K562 (cell line): ENCODE measurements around the gene ARHGAP9. TPM values are rescaled to one million over a fixed set of nuclear protein-coding genes. Genes with fewer than 3 reads are reported as not detected.

ENCODE experiments used
- ATAC-seq: fragments of 200-7000 bp; cut with Tn5 transposase; 3 replicates; pipeline ENCODE4 v1.9.1; 2020; ENCODE audit warnings: moderate library complexity
- BruUV-seq: library from RNA; stranded (reverse); fragments of 400-500 nt; replicated peaks from 2 replicates; lab custom pipeline; 2021; lab: Mats Ljungman, UMichigan
- CTCF ChIA-PET: fragments of 300-600 bp; formaldehyde crosslinking; extraction: SDS; loops from one replicate; lab custom pipeline; 2021; ENCODE audit warnings: low intra/inter-chr PET ratio; lab: Yijun Ruan, JAX
- POLR2A ChIA-PET: fragments of 300-600, 350-650 bp; sonication (Branson Sonifier 250); formaldehyde crosslinking; extraction: SDS; loops from one replicate; lab custom pipeline; 2021; ENCODE audit warnings: antibody characterized with exemption, inconsistent platforms; lab: Yijun Ruan, JAX
- DNase-seq, 4 experiments: peaks; one replicate each; pipeline versions ENCODE4 v3.0.0 to v3.0.0-alpha.2; 2011 to 2018; ENCODE audit warnings: low spot score in 3 of 4, mixed read lengths in 3 of 4; ENCODE audit errors: extremely low read depth in 1 of 4
- FAIRE-seq: peaks from 2 replicates; lab custom pipeline; 2011; peaks lifted over from hg19 to GRCh38; lab: Jason Lieb, UNC
- H2AFZ ChIP-seq: 2 replicates; pipeline ENCODE4 v1.6.0; 2011; ENCODE audit warnings: low read depth, low read length, control low read depth, inconsistent platforms
- H3K27ac ChIP-seq: fragments of 200-600 bp; 3 replicates; pipeline ENCODE4 v1.8.0; 2011; ENCODE audit warnings: low read depth, mild to moderate bottlenecking, control low read depth, inconsistent platforms, low read length, moderate library complexity, mixed read lengths; ENCODE audit errors: extremely low read depth
- H3K27me3 ChIP-seq, 2 experiments: fragments of 300-600 bp in 1 of 2; 2 replicates in 1 of 2; 3 replicates in 1 of 2; pipeline versions ENCODE4 v1.6.0 to v1.8.0; 2011; ENCODE audit warnings: inconsistent platforms in 2 of 2, low read length in 2 of 2, mild to moderate bottlenecking in 1 of 2, mixed read lengths in 1 of 2, moderate library complexity in 1 of 2; ENCODE audit not compliant: control insufficient read depth in 2 of 2, insufficient read depth in 2 of 2
- H3K36me3 ChIP-seq: fragments of 300-600 bp; 3 replicates; pipeline ENCODE4 v1.8.0; 2011; ENCODE audit warnings: mild to moderate bottlenecking, low read length, inconsistent platforms; ENCODE audit not compliant: control insufficient read depth, insufficient read depth
- H3K4me1 ChIP-seq, 2 experiments: fragments of 200-600 bp in 1 of 2; replicated peaks in 1 of 2; 2 replicates in 1 of 2; 3 replicates in 1 of 2; pipeline versions ENCODE4 v1.5.1 to v1.8.0; 2011; ENCODE audit warnings: inconsistent platforms in 2 of 2, low read length in 2 of 2, mild to moderate bottlenecking in 1 of 2, mixed read lengths in 1 of 2, moderate library complexity in 1 of 2; ENCODE audit not compliant: control insufficient read depth in 2 of 2, insufficient read depth in 2 of 2
- H3K4me2 ChIP-seq: 2 replicates; pipeline ENCODE4 v1.6.1; 2011; ENCODE audit warnings: low read length, control low read depth, inconsistent platforms, mixed read lengths; ENCODE audit not compliant: insufficient read depth
- H3K4me3 ChIP-seq: fragments of 200-600 bp; sonication (generic), shearing (Covaris generic); 2 replicates; pipeline ENCODE4 v1.5.1; 2016; ENCODE audit warnings: control low read depth, inconsistent platforms
- H3K79me2 ChIP-seq: fragments of 200-600 bp; 3 replicates; pipeline ENCODE4 v1.8.0; 2011; ENCODE audit warnings: low read length, inconsistent platforms; ENCODE audit not compliant: control insufficient read depth, insufficient read depth
- H3K9ac ChIP-seq, 2 experiments: 2 replicates each; pipeline versions ENCODE4 v1.6.0 to v1.6.1; 2011; ENCODE audit warnings: low read depth in 2 of 2, low read length in 2 of 2, control low read depth in 1 of 2, inconsistent platforms in 1 of 2, mild to moderate bottlenecking in 1 of 2, mixed read lengths in 1 of 2; ENCODE audit not compliant: insufficient read depth in 1 of 2
- H3K9me1 ChIP-seq: one replicate; pipeline ENCODE4 v1.6.0; 2011; ENCODE audit warnings: inconsistent platforms, mild to moderate bottlenecking, low read length, moderate library complexity; ENCODE audit not compliant: control insufficient read depth, insufficient read depth
- H3K9me3 ChIP-seq: replicated peaks from 2 replicates; pipeline ENCODE4 v1.5.1; 2011; ENCODE audit warnings: low read depth, low read length, inconsistent platforms; ENCODE audit not compliant: control insufficient read depth, insufficient read depth
- H4K20me1 ChIP-seq: replicated peaks from 2 replicates; pipeline ENCODE4 v1.6.1; 2011; ENCODE audit warnings: low read length, inconsistent platforms, mixed read lengths; ENCODE audit not compliant: control insufficient read depth, insufficient read depth
- CREBBP ChIP-seq: IDR thresholded peaks from one replicate; pipeline ENCODE4 v1.6.1; 2012; ENCODE audit warnings: low read depth, mild to moderate bottlenecking, control low read depth, inconsistent platforms, low read length
- DNMT1 ChIP-seq: fragments of 450-650 bp; IDR thresholded peaks from 2 replicates; pipeline ENCODE4 v1.6.1; 2016; ENCODE audit warnings: antibody characterized with exemption, mild to moderate bottlenecking
- EHMT2 ChIP-seq: fragments of 450-650 bp; IDR thresholded peaks from 2 replicates; pipeline ENCODE4 v1.6.1; 2018; ENCODE audit warnings: antibody characterized with exemption
- HDAC1 ChIP-seq, 2 experiments: fragments of 450-650 bp; IDR thresholded peaks; 2 replicates each; pipeline ENCODE4 v1.6.1; 2016 to 2017; ENCODE audit warnings: inconsistent platforms in 1 of 2, mild to moderate bottlenecking in 1 of 2, moderate library complexity in 1 of 2
- HDAC3 ChIP-seq: fragments of 450-650 bp; IDR thresholded peaks from 2 replicates; pipeline ENCODE4 v1.6.1; 2018; ENCODE audit warnings: borderline replicate concordance, mild to moderate bottlenecking, moderate library complexity; ENCODE audit not compliant: partially characterized antibody
- HMG20B ChIP-seq: fragments of 250-450 bp; sonication (Bioruptor Pico); IDR thresholded peaks from 2 replicates; pipeline ENCODE4 v1.5.0; 2021; ENCODE audit warnings: mild to moderate bottlenecking
- HNRNPH1 ChIP-seq: fragments of 200-400 bp; formaldehyde crosslinking; optimal IDR thresholded peaks from 2 replicates; pipeline ENCODE3; 2017; ENCODE audit warnings: low read depth, mild to moderate bottlenecking, low read length, moderate library complexity
- MCM7 ChIP-seq, 2 experiments: fragments of 450-650 bp; IDR thresholded peaks; 2 replicates each; pipeline ENCODE4 v1.6.1; 2016 to 2018
- POLR2AphosphoS2 ChIP-seq: IDR thresholded peaks from 2 replicates; pipeline ENCODE4 v1.6.1; 2012; ENCODE audit warnings: low read length, improper control_type of control experiment
- POLR2H ChIP-seq: IDR thresholded peaks from 2 replicates; pipeline ENCODE4 v1.6.1; 2016; ENCODE audit warnings: missing genetic modification characterization, low read depth, mild to moderate bottlenecking, control low read depth, missing compliant biosample characterization, moderate library complexity
- SAP30 ChIP-seq: fragments of 200-600 bp; sonication (generic); IDR thresholded peaks from 2 replicates; pipeline ENCODE4 v1.6.1; 2012; ENCODE audit warnings: borderline replicate concordance, low read depth, mild to moderate bottlenecking, moderate library complexity, low read length, control low read depth, inconsistent platforms; ENCODE audit not compliant: insufficient read depth, poor library complexity, severe bottlenecking
- SFPQ ChIP-seq: fragments of 200-400 bp; formaldehyde crosslinking; IDR thresholded peaks from 2 replicates; pipeline ENCODE4 v1.6.1; 2017; ENCODE audit warnings: mild to moderate bottlenecking, low read depth, low read length, moderate library complexity
- THAP12 ChIP-seq: fragments of 250-450 bp; sonication (Bioruptor Pico); IDR thresholded peaks from 2 replicates; pipeline ENCODE4 v1.9.0; 2021; ENCODE audit warnings: mild to moderate bottlenecking, inconsistent platforms
- TOE1 ChIP-seq, 2 experiments: fragments of 450-650 bp in 1 of 2; sonication (generic) in 1 of 2; formaldehyde crosslinking in 1 of 2; IDR thresholded peaks; 2 replicates each; pipeline versions ENCODE4 v1.7.1 to v1.8.0; 2016 to 2022; ENCODE audit warnings: borderline replicate concordance in 2 of 2, mild to moderate bottlenecking in 2 of 2, antibody characterized with exemption in 1 of 2, inconsistent platforms in 1 of 2, low read depth in 1 of 2, missing genetic modification reagents in 1 of 2, moderate library complexity in 1 of 2
- ZC3H8 ChIP-seq: fragments of 450-650 bp; IDR thresholded peaks from 2 replicates; pipeline ENCODE4 v1.6.1; 2017
- ZNF696 ChIP-seq: fragments of 250-450 bp; sonication (Bioruptor Pico); conservative IDR thresholded peaks from 2 replicates; pipeline ENCODE4 v1.4.0; 2020; ENCODE audit warnings: mild to moderate bottlenecking, moderate library complexity
- WGBS: fragments of 100-300 bp; shearing (Covaris generic); methylation state at CpG from one replicate; pipeline ENCODE4 v1.1.6; 2016; ENCODE audit warnings: low coverage, mixed read lengths; ENCODE audit not compliant: insufficient coverage; ENCODE audit errors: missing lambda C conversion rate; 5-methylcytosine and 5-hydroxymethylcytosine counted together
- in situ Hi-C: fragments of 300-500 bp; cut with MboI; formaldehyde crosslinking; loops from 4 replicates; pipeline ENCODE4 v1.15.0; 2018; ENCODE audit warnings: inconsistent platforms, mixed read lengths
- intact Hi-C: fragments of 100-400 bp; cut with micrococcal nuclease; formaldehyde crosslinking; loops from 2 replicates; pipeline ENCODE4 v1.14.2; 2022
- polyA plus RNA-seq, 8 experiments: library from polyadenylated mRNA; depleted of rRNA in 4 of 8; stranded (reverse) in 5 of 8; unstranded in 3 of 8; fragments of >200 nt; fragmentation: Nextera tagmentation in 2 of 8; fragmentation: Illumina TruSeq in 1 of 8; extraction: Ambion mirVana in 2 of 8; extraction: Trizol in 1 of 8; gene quantifications; 2 replicates each; pipeline versions ENCODE4 v1.2.1 to v1.2.3, GENCODE V29; 2011 to 2014; ENCODE audit warnings: inconsistent platforms in 1 of 8, missing spikeins in 1 of 8
- total RNA-seq, 7 experiments: library from RNA; depleted of rRNA in 6 of 7; stranded (reverse); fragments of >200 nt in 6 of 7; fragmentation: Illumina TruSeq in 2 of 7; extraction: Trizol in 2 of 7; gene quantifications; 2 replicates each; pipeline versions ENCODE4 v1.2.1 to v1.2.3, GENCODE V29; 2011 to 2021; ENCODE audit warnings: low replicate concordance in 1 of 7
- TF ChIP-seq, protein P1 (sequence below): IDR thresholded peaks from 2 replicates; pipeline ENCODE4 v1.6.1; 2014; ENCODE audit warnings: antibody characterized with exemption

The ARHGAP9 gene
- total and polyA plus RNA-seq, 9 of the 15 experiments (the other 6 are each of a cell fraction or from before 2014, with no cell fraction given) = 1.5 to 10.2 (median 5.1) TPM

DNA sequence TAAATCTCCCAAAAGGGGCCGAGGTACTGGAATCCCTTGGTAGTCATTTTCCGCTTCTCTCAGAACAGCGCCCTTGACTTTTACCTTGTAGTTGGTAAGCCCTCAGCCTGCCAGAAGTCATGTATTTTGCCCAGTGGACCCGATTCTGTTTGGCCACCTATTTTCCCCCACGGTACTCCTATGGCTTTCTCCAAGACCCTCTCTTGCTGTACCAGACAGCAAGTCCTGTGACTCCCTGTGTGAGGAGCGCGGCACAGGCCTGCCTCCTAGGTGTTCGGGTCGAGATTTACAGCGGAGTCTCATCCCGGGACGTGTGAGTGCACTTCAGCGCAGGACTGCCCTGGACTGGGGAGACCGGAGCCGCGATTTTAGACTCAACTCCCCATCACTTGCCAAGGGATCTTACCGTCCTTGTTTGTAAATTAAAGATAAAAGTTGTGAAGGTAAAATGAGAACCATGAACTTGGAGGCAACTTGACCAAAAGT lies 41.9 kb upstream of the ARHGAP9 start:
- Histone ChIP-seq H3K4me2 (peak overlapping the region; percentile 80), H3K9me3 (no peaks in the 10 kb centered on the region), H3K27ac (peak overlapping the region; percentile 97), H2AFZ (peak overlapping the region; percentile 93), H3K36me3 (peaks cover 60% of the 10 kb centered on the region), H3K4me3 (peak overlapping the region; percentile 77), H3K9ac (peak overlapping the region; percentile 87 to 97), H3K9me1 (peaks cover 7% of the 10 kb centered on the region), H3K79me2 (peaks cover 64% of the 10 kb centered on the region), H4K20me1 (peaks cover 36% of the 10 kb centered on the region), H3K27me3 (no peaks in the 10 kb centered on the region), H3K4me1 (peaks cover 46 to 49% of the 10 kb centered on the region in 2 experiments)
- peak in 1 of 4 experiments; percentile 80 for DNase-seq
- intact Hi-C loops = loop anchor here (1.0 to 5.0 kb wide), 7 partner anchors 26 to 216 kb away; partner anchors contain the start of genes AGAP2, DCTN2, GLI1 and MARS1
- ATAC-seq = peak; percentile 12
- WGBS = 9% methylated on average over 17 of the region's 17 CpGs
- in situ Hi-C loops = no loop called here
- CTCF ChIA-PET = no interaction called here
- no TSS peak for BruUV-seq
- POLR2A ChIA-PET = interaction anchor here (1.6 to 3.0 kb wide), 3 partner anchors 10 to 50 kb away, joined by 5 to 48 read pairs (median 25); no protein-coding TSS in a partner anchor
- FAIRE-seq = no peak
- TF ChIP-seq DNMT1 (no peak), HDAC1 (IDR thresholded peaks at IDR 0.05) (no peak), HMG20B (CRISPR knock-in tag) (no peak), SFPQ (no peak), HDAC3 (no peak), MCM7 (IDR thresholded peaks at IDR 0.05) (no peak), TOE1 (IDR thresholded peaks at IDR 0.05; ENCODE audit: borderline replicate concordance) (no peak), TOE1 (CRISPR knock-in tag; IDR thresholded peaks at IDR 0.05; ENCODE audit: borderline replicate concordance, low read depth) (no peak), ZC3H8 (no peak), ZNF696 (CRISPR knock-in tag) (no peak), POLR2AphosphoS2 (no peak), THAP12 (0 out of 2 replicates have a peak, but pooled peaks have one; percentile 14), HNRNPH1 (no peak), CREBBP (no peak), SAP30 (no peak), EHMT2 (no peak), POLR2H (tag) (no peak)
- TF ChIP-seq, protein P1, sequence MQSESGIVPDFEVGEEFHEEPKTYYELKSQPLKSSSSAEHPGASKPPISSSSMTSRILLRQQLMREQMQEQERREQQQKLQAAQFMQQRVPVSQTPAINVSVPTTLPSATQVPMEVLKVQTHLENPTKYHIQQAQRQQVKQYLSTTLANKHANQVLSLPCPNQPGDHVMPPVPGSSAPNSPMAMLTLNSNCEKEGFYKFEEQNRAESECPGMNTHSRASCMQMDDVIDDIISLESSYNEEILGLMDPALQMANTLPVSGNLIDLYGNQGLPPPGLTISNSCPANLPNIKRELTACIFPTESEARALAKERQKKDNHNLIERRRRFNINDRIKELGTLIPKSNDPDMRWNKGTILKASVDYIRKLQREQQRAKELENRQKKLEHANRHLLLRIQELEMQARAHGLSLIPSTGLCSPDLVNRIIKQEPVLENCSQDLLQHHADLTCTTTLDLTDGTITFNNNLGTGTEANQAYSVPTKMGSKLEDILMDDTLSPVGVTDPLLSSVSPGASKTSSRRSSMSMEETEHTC = no peak
